ENCODE measurements around the gene KCNJ10.

KCNJ10 gene

DNA sequence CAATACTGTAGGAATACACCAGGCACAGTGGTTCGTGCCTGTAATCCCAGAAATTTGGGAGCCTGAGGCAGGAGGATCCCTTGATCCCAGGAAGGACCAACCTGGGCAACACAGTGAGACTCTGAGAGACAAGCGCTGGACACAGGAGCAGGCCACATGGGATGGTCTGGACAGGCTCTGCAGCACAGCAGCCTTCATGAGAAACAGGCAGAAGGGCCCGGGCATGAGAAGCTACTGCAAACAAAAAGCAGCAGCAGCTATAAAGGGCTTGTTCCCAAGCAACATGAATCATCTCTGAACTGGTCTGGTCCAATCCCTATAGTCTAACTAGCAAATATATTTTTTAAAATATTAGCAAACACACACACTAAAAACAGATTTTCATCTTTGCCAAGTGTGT is 80.4 kb downstream of the KCNJ10 start:
- H4K20me1 ChIP-seq (ENCODE audit: insufficient read depth, low read length): no peaks in the 10 kb centered on the region
- no peak overlapping the region for H3K4me3 ChIP-seq (ENCODE audit: low read length)
- no peak overlapping the region for H2AFZ ChIP-seq (ENCODE audit: low read depth, low read length)

DNA sequence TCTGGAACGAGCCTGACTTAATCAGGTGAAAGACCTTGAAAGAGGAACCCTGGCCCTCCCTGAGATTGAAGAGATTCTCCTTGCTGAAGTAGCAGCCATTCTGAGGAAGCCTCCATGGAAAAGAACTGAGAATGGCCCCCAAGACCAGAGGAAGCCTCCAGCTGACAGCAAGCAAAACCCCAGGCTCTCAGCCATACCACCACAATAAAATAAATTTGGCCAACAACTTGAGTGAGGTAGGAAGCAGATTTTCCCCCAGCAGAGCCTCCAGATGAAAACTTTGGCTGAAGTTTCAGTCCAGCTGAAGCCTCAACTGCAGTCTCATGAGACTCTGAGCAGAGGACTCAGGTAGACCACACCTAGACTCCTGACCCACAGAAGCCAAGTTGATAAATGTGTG is 82.0 kb downstream of the KCNJ10 start:
- H3K36me3 ChIP-seq (replicated peaks; ENCODE audit: low read depth, low read length): no peaks in the 10 kb centered on the region
- no peaks in the 10 kb centered on the region for H3K79me2 ChIP-seq (ENCODE audit: low read length)
- H3K4me2 ChIP-seq (ENCODE audit: low read length): no peak overlapping the region
- no peak overlapping the region for H3K27ac ChIP-seq (ENCODE audit: low read length)
- H3K4me1 ChIP-seq (ENCODE audit: low read length): peaks cover 8% of the 10 kb centered on the region
- H2AFZ ChIP-seq (ENCODE audit: low read depth, low read length): no peak overlapping the region
- H3K9ac ChIP-seq (ENCODE audit: low read length): no peak overlapping the region
- no peak overlapping the region for H3K4me3 ChIP-seq (ENCODE audit: low read length)
- H4K20me1 ChIP-seq (ENCODE audit: insufficient read depth, low read length): no peaks in the 10 kb centered on the region
- H3K9me3 ChIP-seq (ENCODE audit: insufficient read depth, low read length): no peaks in the 10 kb centered on the region
- TF ChIP-seq, protein P1, sequence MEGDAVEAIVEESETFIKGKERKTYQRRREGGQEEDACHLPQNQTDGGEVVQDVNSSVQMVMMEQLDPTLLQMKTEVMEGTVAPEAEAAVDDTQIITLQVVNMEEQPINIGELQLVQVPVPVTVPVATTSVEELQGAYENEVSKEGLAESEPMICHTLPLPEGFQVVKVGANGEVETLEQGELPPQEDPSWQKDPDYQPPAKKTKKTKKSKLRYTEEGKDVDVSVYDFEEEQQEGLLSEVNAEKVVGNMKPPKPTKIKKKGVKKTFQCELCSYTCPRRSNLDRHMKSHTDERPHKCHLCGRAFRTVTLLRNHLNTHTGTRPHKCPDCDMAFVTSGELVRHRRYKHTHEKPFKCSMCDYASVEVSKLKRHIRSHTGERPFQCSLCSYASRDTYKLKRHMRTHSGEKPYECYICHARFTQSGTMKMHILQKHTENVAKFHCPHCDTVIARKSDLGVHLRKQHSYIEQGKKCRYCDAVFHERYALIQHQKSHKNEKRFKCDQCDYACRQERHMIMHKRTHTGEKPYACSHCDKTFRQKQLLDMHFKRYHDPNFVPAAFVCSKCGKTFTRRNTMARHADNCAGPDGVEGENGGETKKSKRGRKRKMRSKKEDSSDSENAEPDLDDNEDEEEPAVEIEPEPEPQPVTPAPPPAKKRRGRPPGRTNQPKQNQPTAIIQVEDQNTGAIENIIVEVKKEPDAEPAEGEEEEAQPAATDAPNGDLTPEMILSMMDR (IDR thresholded peaks at IDR 0.05; ENCODE audit: low read depth, low read length): no peak
- no peak for TF ChIP-seq EZH2phosphoT487 (IDR thresholded peaks at IDR 0.05; ENCODE audit: low read depth)
- peaks cover 32% of the 10 kb centered on the region for H3K27me3 ChIP-seq (ENCODE audit: low read depth, low read length)

More for the DNA sequence above, 80.4 kb downstream of the KCNJ10 start:
- Histone ChIP-seq H3K36me3 (replicated peaks; ENCODE audit: low read depth, low read length) (no peaks in the 10 kb centered on the region), H3K9ac (ENCODE audit: low read length) (no peak overlapping the region), H3K4me1 (ENCODE audit: low read length) (peaks cover 8% of the 10 kb centered on the region), H3K27ac (ENCODE audit: low read length) (no peak overlapping the region), H3K9me3 (ENCODE audit: insufficient read depth, low read length) (no peaks in the 10 kb centered on the region), H3K4me2 (ENCODE audit: low read length) (no peak overlapping the region), H3K79me2 (ENCODE audit: low read length) (no peaks in the 10 kb centered on the region), H3K27me3 (ENCODE audit: low read depth, low read length) (peaks cover 21% of the 10 kb centered on the region; the same call in 1 of the 2 replicates)
- TF ChIP-seq, protein P1 (IDR thresholded peaks at IDR 0.05; ENCODE audit: low read depth, low read length): no peak
- TF ChIP-seq EZH2phosphoT487 (IDR thresholded peaks at IDR 0.05; ENCODE audit: low read depth): no peak

DNA sequence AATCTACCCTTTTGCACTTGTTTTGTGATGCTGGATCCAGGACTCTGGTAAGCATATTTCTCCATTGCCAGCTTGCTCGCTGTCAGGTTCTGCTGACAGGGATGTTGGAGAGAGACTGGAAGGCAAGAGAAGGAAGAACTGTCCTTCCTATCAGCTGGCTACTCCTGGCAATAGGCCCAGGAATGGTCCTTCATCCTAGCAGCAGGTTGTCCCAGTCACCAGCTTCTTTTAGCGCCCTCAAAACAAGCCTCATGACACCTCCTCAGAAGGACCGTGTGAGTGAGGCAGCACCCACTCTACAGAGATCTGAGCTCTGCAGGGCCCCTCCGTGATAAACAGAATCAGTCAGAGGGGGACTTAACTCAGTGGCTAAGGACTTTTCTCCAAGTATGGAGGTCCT is 82.8 kb downstream of the KCNJ10 start:
- H3K4me2 ChIP-seq (ENCODE audit: low read length): no peak overlapping the region
- H3K79me2 ChIP-seq (ENCODE audit: low read length): no peaks in the 10 kb centered on the region
- H3K27ac ChIP-seq (ENCODE audit: low read length): no peak overlapping the region
- no peaks in the 10 kb centered on the region for H4K20me1 ChIP-seq (ENCODE audit: insufficient read depth, low read length)
- H3K9ac ChIP-seq (ENCODE audit: low read length): no peak overlapping the region
- H2AFZ ChIP-seq (ENCODE audit: low read depth, low read length): no peak overlapping the region
- peaks cover 33% of the 10 kb centered on the region for H3K27me3 ChIP-seq (ENCODE audit: low read depth, low read length)
- peaks cover 8% of the 10 kb centered on the region for H3K4me1 ChIP-seq (ENCODE audit: low read length)
- no peak overlapping the region for H3K4me3 ChIP-seq (ENCODE audit: low read length)
- TF ChIP-seq, protein P1 (IDR thresholded peaks at IDR 0.05; ENCODE audit: low read depth, low read length): no peak
- TF ChIP-seq EZH2phosphoT487 (IDR thresholded peaks at IDR 0.05; ENCODE audit: low read depth): no peak
- H3K9me3 ChIP-seq (ENCODE audit: insufficient read depth, low read length): no peaks in the 10 kb centered on the region
- no peaks in the 10 kb centered on the region for H3K36me3 ChIP-seq (replicated peaks; ENCODE audit: low read depth, low read length)

DNA sequence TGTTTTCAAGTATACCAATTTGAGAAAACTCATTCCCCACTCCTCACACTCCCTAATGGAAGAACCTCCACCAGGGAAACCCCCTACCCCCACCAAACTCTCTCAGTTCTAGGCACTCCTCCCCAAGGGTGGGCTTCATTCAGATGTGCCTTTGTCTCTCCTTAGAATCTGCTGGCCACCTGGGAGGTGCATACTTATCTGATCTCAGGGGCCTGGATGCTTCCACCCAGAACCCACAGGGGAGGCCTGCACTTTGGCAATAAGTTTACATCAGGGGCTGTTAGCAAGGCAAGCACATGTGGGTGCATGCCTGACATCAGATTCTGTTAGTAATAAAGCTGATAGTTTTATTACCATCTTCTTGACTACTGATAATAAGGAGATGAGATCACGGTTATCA is 83.4 kb downstream of the KCNJ10 start:
- H4K20me1 ChIP-seq (ENCODE audit: insufficient read depth, low read length): no peaks in the 10 kb centered on the region
- no peak overlapping the region for H3K9ac ChIP-seq (ENCODE audit: low read length)
- H2AFZ ChIP-seq (ENCODE audit: low read depth, low read length): no peak overlapping the region
- TF ChIP-seq EZH2phosphoT487 (IDR thresholded peaks at IDR 0.05; ENCODE audit: low read depth): no peak
- TF ChIP-seq, protein P1 (IDR thresholded peaks at IDR 0.05; ENCODE audit: low read depth, low read length): no peak
- no peak overlapping the region for H3K4me3 ChIP-seq (ENCODE audit: low read length)
- H3K4me1 ChIP-seq (ENCODE audit: low read length): peaks cover 5% of the 10 kb centered on the region
- H3K27me3 ChIP-seq (ENCODE audit: low read depth, low read length): peaks cover 29% of the 10 kb centered on the region
- H3K79me2 ChIP-seq (ENCODE audit: low read length): no peaks in the 10 kb centered on the region
- no peaks in the 10 kb centered on the region for H3K36me3 ChIP-seq (replicated peaks; ENCODE audit: low read depth, low read length)
- no peaks in the 10 kb centered on the region for H3K9me3 ChIP-seq (ENCODE audit: insufficient read depth, low read length)
- H3K27ac ChIP-seq (ENCODE audit: low read length): no peak overlapping the region
- no peak overlapping the region for H3K4me2 ChIP-seq (ENCODE audit: low read length)

All from OCI-LY3 (cell line).